ENCODE measurements around the gene FAM153A.
"Not testable (repeated sequence)": the region's sequence is repeated elsewhere in the genome, so short reads cannot be mapped to it uniquely, and the experiment has no call there.

DNA sequence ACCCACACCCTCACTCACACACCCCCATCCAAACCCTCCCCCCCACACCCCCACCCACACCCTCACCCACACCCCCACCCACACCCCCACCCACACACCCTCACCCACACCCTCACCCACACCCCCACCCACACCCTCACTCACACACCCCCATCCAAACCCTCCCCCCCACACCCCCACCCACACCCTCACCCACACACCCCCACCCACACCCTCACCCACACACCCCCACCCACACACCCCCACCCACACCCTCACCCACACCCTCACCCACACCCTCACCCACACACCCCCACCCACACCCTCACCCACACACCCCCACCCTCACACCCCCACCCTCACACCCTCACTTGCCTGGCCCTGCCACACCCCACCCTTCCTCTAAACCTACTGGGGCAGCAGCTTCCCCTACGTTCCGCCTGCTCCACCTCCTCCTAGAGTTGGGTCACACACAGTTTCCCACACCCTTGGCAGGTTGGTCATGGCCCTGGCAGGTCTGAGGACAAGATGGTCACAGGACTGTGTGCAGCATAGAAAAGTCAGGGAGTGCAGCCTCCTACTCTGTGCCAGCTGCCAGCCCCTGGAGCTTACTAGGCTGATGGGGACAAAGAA lies 30.2 kb upstream of the FAM153A start:
- TF ChIP-seq EP300 (IDR thresholded peaks at IDR 0.05) = not testable (repeated sequence)
- TF ChIP-seq, protein P1, sequence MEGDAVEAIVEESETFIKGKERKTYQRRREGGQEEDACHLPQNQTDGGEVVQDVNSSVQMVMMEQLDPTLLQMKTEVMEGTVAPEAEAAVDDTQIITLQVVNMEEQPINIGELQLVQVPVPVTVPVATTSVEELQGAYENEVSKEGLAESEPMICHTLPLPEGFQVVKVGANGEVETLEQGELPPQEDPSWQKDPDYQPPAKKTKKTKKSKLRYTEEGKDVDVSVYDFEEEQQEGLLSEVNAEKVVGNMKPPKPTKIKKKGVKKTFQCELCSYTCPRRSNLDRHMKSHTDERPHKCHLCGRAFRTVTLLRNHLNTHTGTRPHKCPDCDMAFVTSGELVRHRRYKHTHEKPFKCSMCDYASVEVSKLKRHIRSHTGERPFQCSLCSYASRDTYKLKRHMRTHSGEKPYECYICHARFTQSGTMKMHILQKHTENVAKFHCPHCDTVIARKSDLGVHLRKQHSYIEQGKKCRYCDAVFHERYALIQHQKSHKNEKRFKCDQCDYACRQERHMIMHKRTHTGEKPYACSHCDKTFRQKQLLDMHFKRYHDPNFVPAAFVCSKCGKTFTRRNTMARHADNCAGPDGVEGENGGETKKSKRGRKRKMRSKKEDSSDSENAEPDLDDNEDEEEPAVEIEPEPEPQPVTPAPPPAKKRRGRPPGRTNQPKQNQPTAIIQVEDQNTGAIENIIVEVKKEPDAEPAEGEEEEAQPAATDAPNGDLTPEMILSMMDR (IDR thresholded peaks at IDR 0.05) = not testable (repeated sequence)
